ENCODE measurements around the gene OSBPL5.

The OSBPL5 gene

DNA sequence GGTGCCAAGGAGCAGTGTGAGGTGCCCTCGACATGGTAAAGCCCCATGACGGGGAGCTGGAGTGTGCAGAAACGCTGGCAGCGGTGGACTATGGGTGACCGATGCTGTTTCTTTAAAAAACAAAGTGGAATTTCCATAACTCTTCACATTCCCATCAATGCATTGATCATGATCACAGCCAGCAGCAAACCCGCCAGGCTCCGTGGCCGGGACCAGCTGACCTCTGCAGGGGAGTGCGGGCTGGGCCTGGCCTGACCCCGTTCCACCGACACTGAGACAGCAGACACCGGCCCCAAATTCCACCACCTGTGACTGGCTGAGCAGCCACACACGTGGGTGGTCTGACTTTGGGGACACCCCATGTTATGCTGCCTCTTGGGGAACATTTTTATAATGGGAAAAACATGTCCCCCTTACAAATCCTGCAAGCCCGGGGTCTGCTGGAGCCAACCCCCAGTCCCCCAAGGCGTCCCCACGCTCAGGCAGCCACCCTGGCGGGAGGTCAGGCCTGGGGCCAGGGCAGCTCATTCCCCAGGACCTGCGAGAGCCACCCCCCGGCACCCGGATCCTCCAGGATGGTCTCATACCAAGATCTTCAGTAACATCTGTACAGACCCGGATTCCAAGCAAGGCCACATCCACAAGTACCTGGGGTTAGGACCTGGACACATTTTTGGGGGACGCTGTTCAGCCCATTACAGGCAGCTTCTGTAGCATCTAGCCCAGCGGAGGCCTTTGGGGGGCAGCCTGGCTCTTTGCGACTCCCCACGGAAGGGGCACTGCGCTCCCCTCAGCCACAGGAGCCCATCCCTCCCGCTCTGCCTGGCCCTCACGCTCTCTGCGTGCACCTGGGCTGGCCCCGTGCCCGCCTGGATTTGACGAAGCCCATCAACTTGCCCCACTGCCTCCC lies 20.6 kb downstream of the OSBPL5 start:
- no peak overlapping the region for H3K27ac ChIP-seq
- TF ChIP-seq, protein P1, sequence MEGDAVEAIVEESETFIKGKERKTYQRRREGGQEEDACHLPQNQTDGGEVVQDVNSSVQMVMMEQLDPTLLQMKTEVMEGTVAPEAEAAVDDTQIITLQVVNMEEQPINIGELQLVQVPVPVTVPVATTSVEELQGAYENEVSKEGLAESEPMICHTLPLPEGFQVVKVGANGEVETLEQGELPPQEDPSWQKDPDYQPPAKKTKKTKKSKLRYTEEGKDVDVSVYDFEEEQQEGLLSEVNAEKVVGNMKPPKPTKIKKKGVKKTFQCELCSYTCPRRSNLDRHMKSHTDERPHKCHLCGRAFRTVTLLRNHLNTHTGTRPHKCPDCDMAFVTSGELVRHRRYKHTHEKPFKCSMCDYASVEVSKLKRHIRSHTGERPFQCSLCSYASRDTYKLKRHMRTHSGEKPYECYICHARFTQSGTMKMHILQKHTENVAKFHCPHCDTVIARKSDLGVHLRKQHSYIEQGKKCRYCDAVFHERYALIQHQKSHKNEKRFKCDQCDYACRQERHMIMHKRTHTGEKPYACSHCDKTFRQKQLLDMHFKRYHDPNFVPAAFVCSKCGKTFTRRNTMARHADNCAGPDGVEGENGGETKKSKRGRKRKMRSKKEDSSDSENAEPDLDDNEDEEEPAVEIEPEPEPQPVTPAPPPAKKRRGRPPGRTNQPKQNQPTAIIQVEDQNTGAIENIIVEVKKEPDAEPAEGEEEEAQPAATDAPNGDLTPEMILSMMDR (IDR thresholded peaks at IDR 0.05): no peak
- no peak for TF ChIP-seq ZFX (IDR thresholded peaks at IDR 0.05; ENCODE audit: borderline replicate concordance)

DNA sequence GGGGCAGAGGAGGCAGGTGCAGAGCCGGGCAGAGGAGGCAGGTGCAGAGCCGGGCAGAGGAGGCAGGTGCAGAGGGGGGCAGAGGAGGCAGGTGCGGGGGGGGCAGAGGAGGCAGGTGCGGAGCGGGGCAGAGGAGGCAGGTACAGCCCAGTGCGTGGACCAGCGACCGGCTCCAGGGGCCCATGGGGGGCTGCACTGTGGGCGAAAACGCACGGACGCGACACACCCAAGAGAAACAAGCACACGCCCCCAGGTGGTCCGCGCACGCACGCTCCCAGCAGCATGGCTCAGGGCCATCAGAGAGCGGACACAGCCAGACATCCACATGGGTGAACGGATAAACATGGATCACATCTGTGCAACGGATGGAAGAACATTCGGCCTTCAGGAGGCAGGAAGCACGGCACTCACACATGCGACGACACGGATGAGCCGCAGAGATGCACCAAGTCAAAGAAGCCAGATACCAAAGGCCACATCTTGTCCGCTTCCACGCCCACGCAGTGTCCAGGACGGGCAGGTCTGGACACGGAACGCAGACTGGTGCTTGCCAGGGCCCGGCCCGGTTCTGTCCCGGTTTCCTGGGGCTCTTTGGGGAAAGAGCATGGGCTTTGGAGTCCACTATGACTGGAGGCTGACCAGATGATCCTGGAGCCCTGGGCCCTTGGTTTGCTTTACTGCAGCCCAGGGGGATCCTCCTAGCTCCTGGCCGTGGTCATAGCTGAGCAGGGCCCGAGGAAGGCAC lies 21.8 kb downstream of the OSBPL5 start:
- no peak for TF ChIP-seq ZFX (IDR thresholded peaks at IDR 0.05; ENCODE audit: borderline replicate concordance)
- TF ChIP-seq, protein P1 (IDR thresholded peaks at IDR 0.05): no peak
- H3K27ac ChIP-seq: no peak overlapping the region

DNA sequence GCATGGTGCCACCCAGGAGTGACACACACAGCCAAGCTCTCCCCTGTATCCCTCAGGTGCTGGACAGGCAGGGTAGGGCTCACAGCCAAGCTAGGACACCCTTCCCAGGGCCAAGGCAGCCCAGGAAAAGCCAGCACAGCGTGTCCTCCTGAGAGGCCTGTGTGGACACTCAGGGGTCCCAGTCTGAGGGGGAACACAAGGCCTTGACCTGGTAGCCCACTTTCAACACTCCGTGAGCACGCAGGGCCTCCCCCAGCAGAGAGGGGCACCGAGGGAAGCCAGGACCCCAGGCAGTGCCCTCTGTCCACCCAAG lies 24.9 kb downstream of the OSBPL5 start:
- TF ChIP-seq, protein P1 (IDR thresholded peaks at IDR 0.05): no peak
- no peak for TF ChIP-seq ZFX (IDR thresholded peaks at IDR 0.05; ENCODE audit: borderline replicate concordance)
- no peak overlapping the region for H3K27ac ChIP-seq

DNA sequence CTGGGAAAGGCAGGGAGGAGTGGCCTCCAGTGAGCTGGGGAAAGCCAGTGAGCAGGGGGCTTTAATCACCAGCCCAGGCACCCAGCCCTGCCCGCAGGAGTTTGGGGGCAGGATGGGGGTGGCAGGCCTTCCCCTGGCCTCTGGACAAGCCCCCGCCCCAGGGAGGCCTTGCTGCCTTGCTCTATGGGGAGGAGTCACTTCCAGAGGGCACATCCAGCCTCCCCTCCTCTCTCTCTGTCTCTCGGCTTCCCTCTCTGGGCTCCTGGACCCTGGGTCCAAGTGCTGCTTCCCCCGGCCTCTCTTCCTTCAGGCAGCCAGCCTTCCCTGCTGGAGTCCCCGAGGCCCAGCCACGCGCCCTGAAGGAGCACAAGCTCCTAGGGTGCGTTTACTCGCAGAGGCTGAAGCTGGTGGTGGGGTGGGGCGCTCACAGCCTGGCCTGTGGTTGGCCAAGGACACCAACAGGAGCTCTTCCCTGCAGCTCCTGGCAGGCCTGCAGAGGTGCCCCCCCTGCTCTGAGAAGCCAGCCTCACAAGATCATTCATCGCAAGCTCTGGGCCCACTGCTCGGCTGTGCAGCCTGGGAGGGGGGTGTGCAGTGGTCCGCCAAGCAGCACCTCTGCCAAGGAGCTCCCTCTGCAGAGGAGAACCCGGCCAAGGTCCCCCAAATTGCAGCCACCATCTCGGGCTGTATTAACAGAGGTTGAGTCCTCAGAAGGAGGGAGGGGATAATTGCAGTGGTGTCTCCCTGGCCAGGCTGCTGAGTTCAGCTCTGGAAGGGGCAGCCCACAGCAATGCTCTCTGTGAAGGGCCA lies 25.4 kb downstream of the OSBPL5 start:
- no peak for TF ChIP-seq ZFX (IDR thresholded peaks at IDR 0.05; ENCODE audit: borderline replicate concordance)
- TF ChIP-seq, protein P1 (IDR thresholded peaks at IDR 0.05): no peak

DNA sequence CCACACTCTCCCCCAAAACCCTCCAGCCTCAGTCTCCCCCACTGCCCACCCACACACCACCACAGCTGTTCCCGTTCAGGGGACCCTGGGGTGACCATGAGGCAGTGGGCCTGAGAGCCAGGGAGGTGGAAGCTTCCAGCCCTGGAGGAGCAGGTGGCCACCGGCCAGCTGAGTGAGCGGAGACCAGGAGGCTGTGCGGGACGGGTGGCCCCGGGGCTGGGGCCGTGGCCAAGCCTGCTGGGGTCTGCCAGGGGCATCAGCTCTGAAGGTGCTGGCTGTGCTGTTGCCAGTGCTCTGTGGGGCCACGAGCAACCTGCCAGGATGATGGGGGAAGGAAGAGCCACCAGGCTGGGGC lies 26.0 kb downstream of the OSBPL5 start:
- no peak overlapping the region for H3K27ac ChIP-seq
- TF ChIP-seq ZFX (IDR thresholded peaks at IDR 0.05; ENCODE audit: borderline replicate concordance): no peak
- TF ChIP-seq, protein P1 (IDR thresholded peaks at IDR 0.05): no peak

More for the DNA sequence above, 25.4 kb downstream of the OSBPL5 start:
- no peak overlapping the region for H3K27ac ChIP-seq

DNA sequence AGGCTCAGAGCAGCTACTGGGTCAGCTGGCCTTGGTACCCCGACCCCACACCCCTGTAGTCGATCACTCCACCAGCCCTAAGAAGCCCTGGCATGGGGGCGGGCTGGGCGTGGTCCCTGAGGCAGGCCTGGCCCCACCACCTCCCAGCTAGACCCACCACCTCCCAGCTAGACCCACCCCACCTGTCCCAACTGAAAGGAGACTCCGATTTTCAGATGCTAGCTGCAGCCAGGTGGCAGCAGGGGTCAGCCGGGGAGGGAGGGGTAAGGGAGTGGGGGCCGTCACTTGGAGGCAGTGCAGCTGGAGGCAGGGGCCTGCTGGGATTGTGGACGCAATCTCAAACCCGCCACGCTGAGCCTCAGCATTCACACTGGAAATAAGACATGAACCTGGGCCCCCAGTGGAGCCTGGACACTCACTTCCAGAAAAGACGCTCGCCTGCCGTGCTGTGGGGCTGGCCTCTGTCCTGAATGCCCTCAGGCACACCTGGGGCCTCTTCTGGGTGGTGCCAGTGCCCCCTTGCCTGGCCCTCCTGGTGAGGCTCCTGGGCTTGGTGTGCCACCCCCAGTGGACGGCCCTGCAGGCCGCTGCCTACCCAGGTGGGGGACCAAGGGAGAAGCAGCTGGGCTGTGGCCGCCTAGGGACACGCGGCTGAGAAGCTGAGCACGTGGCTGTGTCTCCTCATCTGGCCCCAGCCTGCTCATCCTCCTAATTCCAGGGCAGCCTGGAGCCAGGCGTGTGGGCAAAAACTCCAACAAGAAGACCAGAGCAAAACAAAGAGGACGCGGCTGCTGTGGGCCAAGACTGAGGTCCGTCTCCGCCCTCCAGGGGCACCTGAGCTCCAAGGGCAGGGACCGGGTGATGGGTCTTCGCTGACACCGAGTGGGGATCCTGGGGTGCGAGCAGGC lies 26.7 kb downstream of the OSBPL5 start:
- TF ChIP-seq ZFX (IDR thresholded peaks at IDR 0.05; ENCODE audit: borderline replicate concordance): no peak
- TF ChIP-seq, protein P1 (IDR thresholded peaks at IDR 0.05): no peak
- no peak overlapping the region for H3K27ac ChIP-seq
